Body of pancreas (tissue), 4 donors: ENCODE data around the gene BABAM2. TPM values are rescaled to one million over a fixed set of nuclear protein-coding genes. Genes with fewer than 3 reads are reported as not detected.

Experiments used
- ATAC-seq: fragments of 150-250 bp; one replicate; pipeline ENCODE4 v1.9.1; 2016
- DNase-seq, 4 donors: peaks; one replicate each; pipeline ENCODE4 v3.0.0-alpha.2; 2019
- H3K27ac ChIP-seq, 4 donors: fragments of 200-600 bp; sonication (generic); 1 replicate in 3 of 4; 2 replicates in 1 of 4; pipeline versions ENCODE4 v1.5.1 to v1.6.1; 2016 to 2019; ENCODE audit warnings: mild to moderate bottlenecking in 1 of 4, mixed read lengths in 1 of 4, moderate library complexity in 1 of 4
- H3K27me3 ChIP-seq, 2 donors: fragments of 200-600 bp; sonication (generic); one replicate each; pipeline ENCODE4 v1.6.0; 2016; ENCODE audit warnings: mild to moderate bottlenecking in 1 of 2
- H3K36me3 ChIP-seq, 2 donors: fragments of 200-600 bp; sonication (generic); replicated peaks in 1 of 2; 2 replicates each; pipeline ENCODE4 v1.5.1; 2016; ENCODE audit warnings: low read depth in 2 of 2; ENCODE audit not compliant: insufficient read depth in 1 of 2
- H3K4me1 ChIP-seq: fragments of 200-600 bp; sonication (generic); one replicate; pipeline ENCODE4 v1.6.0; 2016
- H3K4me3 ChIP-seq, 2 donors: fragments of 200-600 bp; sonication (generic); 1 replicate in 1 of 2; 2 replicates in 1 of 2; pipeline ENCODE4 v1.5.1; 2016 to 2019
- H3K9me3 ChIP-seq, 3 donors: fragments of 200-600 bp; sonication (generic); 1 replicate in 2 of 3; 2 replicates in 1 of 3; pipeline ENCODE4 v1.5.1; 2016
- CTCF ChIP-seq, 7 experiments: fragments of 450-650 bp in 4 of 7; fragments of 200-600 bp in 3 of 7; sonication (generic) in 3 of 7; IDR thresholded peaks; one replicate each; pipeline ENCODE4 v1.5.1; 2016 to 2019; ENCODE audit warnings: antibody characterized with exemption in 7 of 7
- POLR2A ChIP-seq, 3 donors: fragments of 450-650 bp; IDR thresholded peaks; one replicate each; pipeline ENCODE4 v1.6.1; 2016; ENCODE audit warnings: antibody characterized with exemption in 3 of 3, mild to moderate bottlenecking in 2 of 3
- WGBS, 2 donors: methylation state at CpG; one replicate each; pipeline ENCODE4 v1.1.5; 2017; 5-methylcytosine and 5-hydroxymethylcytosine counted together
- intact Hi-C: fragments of 100-400 bp; cut with DNase I; formaldehyde crosslinking; loops from one replicate; pipeline ENCODE4 v1.15.1; 2023
- total RNA-seq, 2 donors: library from RNA; depleted of rRNA; stranded (reverse); fragments of >200 nt; gene quantifications; one replicate each; pipeline ENCODE4 v1.1.0, GENCODE V29; 2016

BABAM2 gene
- 10 to 100 TPM; 20.5 to 22.4 TPM for total RNA-seq

GRCh38 chr2:27890146-27890923 is at the start of gene BABAM2, which contains the start of gene RBKS:
TSS of gene BABAM2 (plus strand) at chr2:27890729. CDS start at chr2:27894557, 3,828 bp downstream.
TSS of gene RBKS (minus strand) at chr2:27890387. CDS start at chr2:27890345, 42 bp downstream.
- H3K27ac ChIP-seq, result peak within 1 kb of the TSS; percentile 89 to 94 (median 90)
- no peaks in the 10 kb centered on the region for H3K27me3 ChIP-seq
- 0 to 1% methylated on average over 14 to 72 of the region's 79 CpGs for WGBS, 2 donors
- peaks cover 20% of the 10 kb centered on the region for H3K4me1 ChIP-seq
- peak; percentile 94 for ATAC-seq
- DNase-seq, result peak; percentile 83 to 89 (median 86)
- H3K9me3 ChIP-seq, result no peaks in the 10 kb centered on the region
- peak; percentile 65 to 92 (median 89) for TF ChIP-seq POLR2A (IDR thresholded peaks at IDR 0.05)
- no peak for TF ChIP-seq CTCF (IDR thresholded peaks at IDR 0.05)
- no peaks in the 10 kb centered on the region for H3K36me3 ChIP-seq
- intact Hi-C loops, result no loop called here
- H3K4me3 ChIP-seq, result peak within 1 kb of the TSS; percentile 63 to 67

GRCh38 chr2:27842894-27843293 is 47.6 kb upstream of the BABAM2 start:
- intact Hi-C loops, result no loop called here
- no peaks in the 10 kb centered on the region for H3K4me1 ChIP-seq
- no peak for ATAC-seq
- TF ChIP-seq POLR2A (IDR thresholded peaks at IDR 0.05) (no peak), CTCF (IDR thresholded peaks at IDR 0.05) (no peak)
- no peak for DNase-seq
- H3K36me3 ChIP-seq, result no peaks in the 10 kb centered on the region
- H3K4me3 ChIP-seq, result no peak overlapping the region
- H3K27me3 ChIP-seq, result no peaks in the 10 kb centered on the region
- H3K27ac ChIP-seq, result no peak overlapping the region
- WGBS, 2 donors, result 88 to 92% methylated on average over 5 of the region's 5 CpGs
- no peaks in the 10 kb centered on the region for H3K9me3 ChIP-seq

GRCh38 chr2:27843992-27844391 is 46.5 kb upstream of the BABAM2 start:
- Histone ChIP-seq H3K4me3 (no peak overlapping the region), H3K4me1 (no peaks in the 10 kb centered on the region), H3K36me3 (no peaks in the 10 kb centered on the region), H3K27me3 (no peaks in the 10 kb centered on the region), H3K9me3 (no peaks in the 10 kb centered on the region), H3K27ac (no peak overlapping the region)
- TF ChIP-seq CTCF (IDR thresholded peaks at IDR 0.05), result no peak
- TF ChIP-seq POLR2A (IDR thresholded peaks at IDR 0.05), result no peak
- DNase-seq (no peak), ATAC-seq (no peak)
- 96 to 98% methylated on average over 7 of the region's 7 CpGs for WGBS, 2 donors
- intact Hi-C loops, result no loop called here

- H3K9me3 ChIP-seq, result no peaks in the 10 kb centered on the region
- H3K4me1 ChIP-seq, result no peaks in the 10 kb centered on the region
- DNase-seq, result no peak
- intact Hi-C loops, result no loop called here
- H3K36me3 ChIP-seq, result no peaks in the 10 kb centered on the region
- H3K4me3 ChIP-seq, result no peak overlapping the region
- TF ChIP-seq POLR2A (IDR thresholded peaks at IDR 0.05) (no peak), CTCF (IDR thresholded peaks at IDR 0.05) (no peak)
- WGBS, 2 donors, result 71 to 74% methylated on average over 4 of the region's 4 CpGs
- no peak for ATAC-seq
- no peaks in the 10 kb centered on the region for H3K27me3 ChIP-seq
- H3K27ac ChIP-seq, result no peak overlapping the region
Observed at GRCh38 chr2:27844821-27845255, 45.7 kb upstream of the BABAM2 start.
